A549 (cell line): ENCODE measurements around the gene EXT2. TPM values are rescaled to one million over a fixed set of nuclear protein-coding genes. Genes with fewer than 3 reads are reported as not detected.
A peak's percentile ranks its signal among the peaks of the same experiment; 100 is the strongest.

Source experiments
- ATAC-seq, 2 experiments: fragments of 200-7000 bp in 1 of 2; fragments of >200 bp in 1 of 2; cut with Nextera tagmentation in 1 of 2; cut with Tn5 transposase in 1 of 2; 3 replicates each; pipeline versions ENCODE4 v1.8.0 to v1.9.1; 2018 to 2020; ENCODE audit warnings: mild to moderate bottlenecking in 1 of 2, moderate library complexity in 1 of 2
- CTCF ChIA-PET: fragments of 300-600 bp; sonication (Branson Sonifier 250); formaldehyde crosslinking; extraction: SDS; loops from one replicate; lab custom pipeline; 2021; ENCODE audit warnings: antibody characterized with exemption, inconsistent platforms; lab: Yijun Ruan, JAX
- POLR2A ChIA-PET: fragments of 350-600 bp; formaldehyde crosslinking; extraction: SDS; loops from one replicate; lab custom pipeline; 2021; ENCODE audit warnings: antibody characterized with exemption, inconsistent platforms; lab: Yijun Ruan, JAX
- DNase-seq, 2 experiments: peaks; one replicate each; pipeline versions ENCODE4 v3.0.0 to v3.0.0-alpha.2; 2011 to 2016; ENCODE audit warnings: low read depth in 1 of 2, low spot score in 1 of 2
- FAIRE-seq: peaks from 2 replicates; lab custom pipeline; 2011; peaks lifted over from hg19 to GRCh38; lab: Jason Lieb, UNC
- H3K27ac ChIP-seq, 2 experiments: fragments of >200 bp; sonication (Bioruptor Twin); formaldehyde crosslinking; 3 replicates each; pipeline ENCODE4 v1.5.1; 2016 to 2017
- H3K4me1 ChIP-seq: fragments of >200 bp; sonication (Bioruptor Twin); formaldehyde crosslinking; 3 replicates; pipeline ENCODE4 v1.6.1; 2016
- H3K4me2 ChIP-seq: fragments of >200 bp; sonication (Bioruptor Twin); formaldehyde crosslinking; 3 replicates; pipeline ENCODE4 v1.6.1; 2016
- H3K4me3 ChIP-seq: fragments of >200 bp; sonication (Bioruptor Twin); formaldehyde crosslinking; 3 replicates; pipeline ENCODE4 v1.5.1; 2016
- H3K9me3 ChIP-seq: fragments of >200 bp; sonication (Bioruptor Twin); formaldehyde crosslinking; 3 replicates; pipeline ENCODE4 v1.6.1; 2016
- BHLHE40 ChIP-seq: IDR thresholded peaks from 2 replicates; pipeline ENCODE4 v1.6.1; 2012; ENCODE audit warnings: low read depth, low read length, inconsistent platforms
- CBX2 ChIP-seq: fragments of 200-600 bp; sonication (generic); IDR thresholded peaks from 2 replicates; pipeline ENCODE4 v1.6.1; 2016; ENCODE audit warnings: low read depth, mild to moderate bottlenecking, borderline replicate concordance
- CHD2 ChIP-seq: fragments of 150-350 bp; IDR thresholded peaks from 2 replicates; pipeline ENCODE4 v1.6.1; 2014; ENCODE audit warnings: low read length; ENCODE audit not compliant: partially characterized antibody
- EHF ChIP-seq: fragments of 250-450 bp; sonication (Bioruptor Pico); IDR thresholded peaks from 2 replicates; pipeline ENCODE4 v1.5.0; 2020; ENCODE audit warnings: mild to moderate bottlenecking
- ELK1 ChIP-seq: fragments of 150-350 bp; IDR thresholded peaks from 2 replicates; pipeline ENCODE4 v1.6.1; 2014; ENCODE audit warnings: low read depth, mild to moderate bottlenecking, low read length
- GATA3 ChIP-seq: IDR thresholded peaks from 2 replicates; pipeline ENCODE4 v1.6.1; 2012; ENCODE audit warnings: borderline replicate concordance
- HDAC2 ChIP-seq: fragments of 200-600 bp; sonication (generic); IDR thresholded peaks from 2 replicates; pipeline ENCODE4 v1.6.1; 2016
- HOXB13 ChIP-seq: fragments of 250-450 bp; sonication (Bioruptor Pico); IDR thresholded peaks from 2 replicates; pipeline ENCODE4 v1.5.0; 2020; ENCODE audit warnings: low read depth, mild to moderate bottlenecking, moderate library complexity
- JUN ChIP-seq, 2 experiments: fragments of >200 bp; sonication (Bioruptor Twin); formaldehyde crosslinking; IDR thresholded peaks; 2 replicates in 1 of 2; 3 replicates in 1 of 2; pipeline ENCODE4 v1.6.1; 2016 to 2017
- MYC ChIP-seq: IDR thresholded peaks from 2 replicates; pipeline ENCODE4 v1.6.1; 2012; ENCODE audit warnings: mild to moderate bottlenecking, inconsistent platforms, low read length, improper control_type of control experiment, borderline replicate concordance
- NFE2L2 ChIP-seq: fragments of 150-350 bp; conservative IDR thresholded peaks from 2 replicates; pipeline ENCODE4 v1.6.1; 2014; ENCODE audit warnings: low read length
- RCOR1 ChIP-seq: fragments of 150-350 bp; IDR thresholded peaks from 2 replicates; pipeline ENCODE4 v1.6.1; 2014; ENCODE audit warnings: antibody characterized with exemption, low read length, low read depth
- RFX5 ChIP-seq: fragments of 450-650 bp; IDR thresholded peaks from 2 replicates; pipeline ENCODE4 v1.7.1; 2014; ENCODE audit warnings: antibody characterized with exemption, mild to moderate bottlenecking, moderate library complexity
- SMC3 ChIP-seq: fragments of >200 bp; sonication (Bioruptor Twin); formaldehyde crosslinking; IDR thresholded peaks from 3 replicates; pipeline ENCODE4 v1.6.1; 2018; ENCODE audit warnings: inconsistent platforms
- ZC3H11A ChIP-seq: fragments of 450-650 bp; IDR thresholded peaks from 2 replicates; pipeline ENCODE4 v1.6.1; 2014; ENCODE audit warnings: antibody characterized with exemption, mild to moderate bottlenecking
- WGBS: methylation state at CpG from one replicate; pipeline ENCODE4 v1.1.6; 2017; ENCODE audit errors: missing lambda C conversion rate; 5-methylcytosine and 5-hydroxymethylcytosine counted together
- polyA plus RNA-seq, 4 experiments: library from polyadenylated mRNA; depleted of rRNA in 3 of 4; stranded (reverse); fragments of >200 nt; fragmentation: RNase III in 1 of 4; extraction: RNeasy Plus Mini Kit Qiagen cat#74134 plus additional on column Dnase treatment in 1 of 4; gene quantifications; 2 replicates in 3 of 4; 3 replicates in 1 of 4; pipeline ENCODE4 v1.2.3, GENCODE V29; 2011 to 2017
- TF ChIP-seq, protein P1 (sequence below): fragments of >200 bp; sonication (Bioruptor Twin); formaldehyde crosslinking; IDR thresholded peaks from 3 replicates; pipeline ENCODE4 v1.6.1; 2016
- TF ChIP-seq, protein P2 (sequence below): fragments of 250-450 bp; sonication (Bioruptor Pico); IDR thresholded peaks from 2 replicates; pipeline ENCODE4 v1.5.0; 2021; ENCODE audit warnings: mild to moderate bottlenecking, moderate library complexity, borderline replicate concordance
- TF ChIP-seq, protein P3 (sequence below): IDR thresholded peaks from 2 replicates; pipeline ENCODE4 v1.6.1; 2012
- TF ChIP-seq, protein P4 (sequence below): fragments of 200-600 bp; sonication (generic); IDR thresholded peaks from 2 replicates; pipeline ENCODE4 v1.6.1; 2016; ENCODE audit warnings: antibody characterized with exemption, mild to moderate bottlenecking, moderate library complexity
- TF ChIP-seq, protein P5 (sequence below): fragments of >200 bp; sonication (Bioruptor Twin); formaldehyde crosslinking; IDR thresholded peaks from 3 replicates; pipeline ENCODE4 v1.5.1; 2016
- TF ChIP-seq, protein P6 (sequence below): IDR thresholded peaks from 2 replicates; pipeline ENCODE4 v1.6.1; 2012; ENCODE audit warnings: low read depth, borderline replicate concordance

Gene EXT2
- polyA plus RNA-seq, 2 of the 4 experiments (the other 2 are of a cell fraction) = 56.5 to 77.3 TPM

DNA sequence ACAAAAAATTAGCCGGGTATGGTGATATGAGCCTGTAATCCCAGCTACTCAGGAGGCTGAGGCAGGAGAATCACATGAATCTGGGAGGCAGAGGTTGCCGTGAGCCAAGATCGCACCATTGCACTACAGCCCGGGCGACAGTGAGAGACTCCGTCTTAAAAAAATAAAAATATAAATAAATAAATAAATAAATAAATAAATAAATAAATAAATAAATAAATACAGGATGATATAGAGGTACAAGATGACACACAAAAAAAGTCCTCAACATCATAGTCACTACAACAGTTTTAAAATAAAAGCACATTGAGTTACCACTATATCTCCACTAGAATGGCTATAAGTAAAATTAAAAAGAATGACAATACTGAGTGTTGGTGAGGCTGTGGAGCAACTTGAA lies 116.7 kb downstream of the EXT2 start:
- POLR2A ChIA-PET = no interaction called here
- H3K4me3 ChIP-seq = no peak overlapping the region
- no peak overlapping the region for H3K27ac ChIP-seq
- H3K4me2 ChIP-seq = no peak overlapping the region
- no peaks in the 10 kb centered on the region for H3K9me3 ChIP-seq
- peak; percentile 36 for FAIRE-seq
- TF ChIP-seq ZC3H11A = peak; percentile 35
- TF ChIP-seq, protein P1, sequence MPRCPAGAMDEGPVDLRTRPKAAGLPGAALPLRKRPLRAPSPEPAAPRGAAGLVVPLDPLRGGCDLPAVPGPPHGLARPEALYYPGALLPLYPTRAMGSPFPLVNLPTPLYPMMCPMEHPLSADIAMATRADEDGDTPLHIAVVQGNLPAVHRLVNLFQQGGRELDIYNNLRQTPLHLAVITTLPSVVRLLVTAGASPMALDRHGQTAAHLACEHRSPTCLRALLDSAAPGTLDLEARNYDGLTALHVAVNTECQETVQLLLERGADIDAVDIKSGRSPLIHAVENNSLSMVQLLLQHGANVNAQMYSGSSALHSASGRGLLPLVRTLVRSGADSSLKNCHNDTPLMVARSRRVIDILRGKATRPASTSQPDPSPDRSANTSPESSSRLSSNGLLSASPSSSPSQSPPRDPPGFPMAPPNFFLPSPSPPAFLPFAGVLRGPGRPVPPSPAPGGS = no peak
- TF ChIP-seq, all 56 proteins: peak for 1
- DNase-seq (no peak), ATAC-seq (no peak)
- no peaks in the 10 kb centered on the region for H3K4me1 ChIP-seq
- WGBS = 97% methylated on average over 6 of the region's 6 CpGs
- CTCF ChIA-PET = no interaction called here

- Histone ChIP-seq H3K4me2 (no peak overlapping the region), H3K27ac (no peak overlapping the region), H3K4me3 (no peak overlapping the region), H3K4me1 (no peaks in the 10 kb centered on the region), H3K9me3 (no peaks in the 10 kb centered on the region)
- FAIRE-seq (no peak), ATAC-seq (no peak), DNase-seq (no peak)
- CTCF ChIA-PET = interaction anchor here (1.2 kb wide), 1 partner anchor 73 kb away, joined by 7 read pairs; no protein-coding TSS in a partner anchor
- TF ChIP-seq, protein P2, sequence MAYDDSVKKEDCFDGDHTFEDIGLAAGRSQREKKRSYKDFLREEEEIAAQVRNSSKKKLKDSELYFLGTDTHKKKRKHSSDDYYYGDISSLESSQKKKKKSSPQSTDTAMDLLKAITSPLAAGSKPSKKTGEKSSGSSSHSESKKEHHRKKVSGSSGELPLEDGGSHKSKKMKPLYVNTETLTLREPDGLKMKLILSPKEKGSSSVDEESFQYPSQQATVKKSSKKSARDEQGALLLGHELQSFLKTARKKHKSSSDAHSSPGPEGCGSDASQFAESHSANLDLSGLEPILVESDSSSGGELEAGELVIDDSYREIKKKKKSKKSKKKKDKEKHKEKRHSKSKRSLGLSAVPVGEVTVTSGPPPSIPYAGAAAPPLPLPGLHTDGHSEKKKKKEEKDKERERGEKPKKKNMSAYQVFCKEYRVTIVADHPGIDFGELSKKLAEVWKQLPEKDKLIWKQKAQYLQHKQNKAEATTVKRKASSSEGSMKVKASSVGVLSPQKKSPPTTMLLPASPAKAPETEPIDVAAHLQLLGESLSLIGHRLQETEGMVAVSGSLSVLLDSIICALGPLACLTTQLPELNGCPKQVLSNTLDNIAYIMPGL (CRISPR knock-in tag) = no peak
- TF ChIP-seq EHF (CRISPR knock-in tag) (no peak), HDAC2 (no peak), BHLHE40 (no peak), HOXB13 (no peak), GATA3 (no peak), JUN (IDR thresholded peaks at IDR 0.05) (no peak), SMC3 (no peak), ELK1 (no peak), RCOR1 (no peak), NFE2L2 (no peak), CBX2 (no peak), CHD2 (no peak), MYC (no peak), RFX5 (no peak)
- TF ChIP-seq, protein P3, sequence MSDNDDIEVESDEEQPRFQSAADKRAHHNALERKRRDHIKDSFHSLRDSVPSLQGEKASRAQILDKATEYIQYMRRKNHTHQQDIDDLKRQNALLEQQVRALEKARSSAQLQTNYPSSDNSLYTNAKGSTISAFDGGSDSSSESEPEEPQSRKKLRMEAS = no peak
- TF ChIP-seq, protein P1 = no peak
- TF ChIP-seq, protein P4, sequence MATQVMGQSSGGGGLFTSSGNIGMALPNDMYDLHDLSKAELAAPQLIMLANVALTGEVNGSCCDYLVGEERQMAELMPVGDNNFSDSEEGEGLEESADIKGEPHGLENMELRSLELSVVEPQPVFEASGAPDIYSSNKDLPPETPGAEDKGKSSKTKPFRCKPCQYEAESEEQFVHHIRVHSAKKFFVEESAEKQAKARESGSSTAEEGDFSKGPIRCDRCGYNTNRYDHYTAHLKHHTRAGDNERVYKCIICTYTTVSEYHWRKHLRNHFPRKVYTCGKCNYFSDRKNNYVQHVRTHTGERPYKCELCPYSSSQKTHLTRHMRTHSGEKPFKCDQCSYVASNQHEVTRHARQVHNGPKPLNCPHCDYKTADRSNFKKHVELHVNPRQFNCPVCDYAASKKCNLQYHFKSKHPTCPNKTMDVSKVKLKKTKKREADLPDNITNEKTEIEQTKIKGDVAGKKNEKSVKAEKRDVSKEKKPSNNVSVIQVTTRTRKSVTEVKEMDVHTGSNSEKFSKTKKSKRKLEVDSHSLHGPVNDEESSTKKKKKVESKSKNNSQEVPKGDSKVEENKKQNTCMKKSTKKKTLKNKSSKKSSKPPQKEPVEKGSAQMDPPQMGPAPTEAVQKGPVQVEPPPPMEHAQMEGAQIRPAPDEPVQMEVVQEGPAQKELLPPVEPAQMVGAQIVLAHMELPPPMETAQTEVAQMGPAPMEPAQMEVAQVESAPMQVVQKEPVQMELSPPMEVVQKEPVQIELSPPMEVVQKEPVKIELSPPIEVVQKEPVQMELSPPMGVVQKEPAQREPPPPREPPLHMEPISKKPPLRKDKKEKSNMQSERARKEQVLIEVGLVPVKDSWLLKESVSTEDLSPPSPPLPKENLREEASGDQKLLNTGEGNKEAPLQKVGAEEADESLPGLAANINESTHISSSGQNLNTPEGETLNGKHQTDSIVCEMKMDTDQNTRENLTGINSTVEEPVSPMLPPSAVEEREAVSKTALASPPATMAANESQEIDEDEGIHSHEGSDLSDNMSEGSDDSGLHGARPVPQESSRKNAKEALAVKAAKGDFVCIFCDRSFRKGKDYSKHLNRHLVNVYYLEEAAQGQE = no peak
- TF ChIP-seq, protein P5, sequence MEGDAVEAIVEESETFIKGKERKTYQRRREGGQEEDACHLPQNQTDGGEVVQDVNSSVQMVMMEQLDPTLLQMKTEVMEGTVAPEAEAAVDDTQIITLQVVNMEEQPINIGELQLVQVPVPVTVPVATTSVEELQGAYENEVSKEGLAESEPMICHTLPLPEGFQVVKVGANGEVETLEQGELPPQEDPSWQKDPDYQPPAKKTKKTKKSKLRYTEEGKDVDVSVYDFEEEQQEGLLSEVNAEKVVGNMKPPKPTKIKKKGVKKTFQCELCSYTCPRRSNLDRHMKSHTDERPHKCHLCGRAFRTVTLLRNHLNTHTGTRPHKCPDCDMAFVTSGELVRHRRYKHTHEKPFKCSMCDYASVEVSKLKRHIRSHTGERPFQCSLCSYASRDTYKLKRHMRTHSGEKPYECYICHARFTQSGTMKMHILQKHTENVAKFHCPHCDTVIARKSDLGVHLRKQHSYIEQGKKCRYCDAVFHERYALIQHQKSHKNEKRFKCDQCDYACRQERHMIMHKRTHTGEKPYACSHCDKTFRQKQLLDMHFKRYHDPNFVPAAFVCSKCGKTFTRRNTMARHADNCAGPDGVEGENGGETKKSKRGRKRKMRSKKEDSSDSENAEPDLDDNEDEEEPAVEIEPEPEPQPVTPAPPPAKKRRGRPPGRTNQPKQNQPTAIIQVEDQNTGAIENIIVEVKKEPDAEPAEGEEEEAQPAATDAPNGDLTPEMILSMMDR = no peak
- TF ChIP-seq, protein P6, sequence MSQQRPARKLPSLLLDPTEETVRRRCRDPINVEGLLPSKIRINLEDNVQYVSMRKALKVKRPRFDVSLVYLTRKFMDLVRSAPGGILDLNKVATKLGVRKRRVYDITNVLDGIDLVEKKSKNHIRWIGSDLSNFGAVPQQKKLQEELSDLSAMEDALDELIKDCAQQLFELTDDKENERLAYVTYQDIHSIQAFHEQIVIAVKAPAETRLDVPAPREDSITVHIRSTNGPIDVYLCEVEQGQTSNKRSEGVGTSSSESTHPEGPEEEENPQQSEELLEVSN = no peak
- POLR2A ChIA-PET = no interaction called here
- 92% methylated on average over 1 of the region's 1 CpG for WGBS
These were observed 117.7 kb downstream of the EXT2 start for GRCh38 chr11:44213148-44213547.
